ENCODE data around the gene DDX39B. TPM values are rescaled to one million over a fixed set of nuclear protein-coding genes. Genes with fewer than 3 reads are reported as not detected.

DDX39B gene
- total RNA-seq, 3 donors from 2014 or later (not counting 1 experiment from before 2014, with no cell fraction given), result 506 to 571 (median 534) TPM

DNA sequence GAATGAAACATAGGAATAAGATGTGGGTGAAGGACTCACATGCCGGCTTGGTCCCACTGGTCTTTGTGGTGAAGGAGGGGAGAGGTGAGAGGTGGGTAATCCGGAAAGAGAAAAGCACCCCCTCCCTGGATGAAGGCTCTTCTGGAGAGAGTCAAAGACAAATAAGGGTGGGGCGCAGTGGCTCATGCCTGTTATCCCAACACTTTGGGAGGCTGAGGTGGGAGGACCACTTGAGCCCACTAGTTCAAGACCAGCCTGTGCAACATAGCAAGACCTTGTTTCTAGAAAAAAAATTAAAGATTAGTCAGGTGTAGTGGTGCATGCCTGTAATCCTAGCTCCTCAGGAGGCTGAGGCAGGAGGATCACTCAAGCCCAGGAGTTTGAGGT, 37.3 kb upstream of the DDX39B start:
- Mint-ChIP-seq H3K4me3 (peak overlapping the region; percentile 80), H3K4me1 (peaks cover 78 to 86% of the 10 kb centered on the region in 2 donors), H3K27ac (peak overlapping the region; percentile 95 to 100), H3K36me3 (no peaks in the 10 kb centered on the region), H3K27me3 (ENCODE audit: low read depth in 2 of 2) (no peaks in the 10 kb centered on the region), H3K9me3 (no peaks in the 10 kb centered on the region)
- intact Hi-C loops (cut with micrococcal nuclease), result no loop called here
- peaks cover 89% of the 10 kb centered on the region for H3K4me1 ChIP-seq (ENCODE audit: control insufficient read depth, insufficient read depth, low read length)
- H3K4me3 ChIP-seq (ENCODE audit: low read length), result no peak overlapping the region
- H3K27me3 ChIP-seq (ENCODE audit: control insufficient read depth, insufficient read depth, low read length), result no peaks in the 10 kb centered on the region
- WGBS (ENCODE audit: insufficient coverage), result 91% methylated on average over 3 of the region's 3 CpGs
- peaks cover 10% of the 10 kb centered on the region for H3K36me3 ChIP-seq (ENCODE audit: control insufficient read depth, insufficient read depth, low read length)
- TF ChIP-seq, protein P1, sequence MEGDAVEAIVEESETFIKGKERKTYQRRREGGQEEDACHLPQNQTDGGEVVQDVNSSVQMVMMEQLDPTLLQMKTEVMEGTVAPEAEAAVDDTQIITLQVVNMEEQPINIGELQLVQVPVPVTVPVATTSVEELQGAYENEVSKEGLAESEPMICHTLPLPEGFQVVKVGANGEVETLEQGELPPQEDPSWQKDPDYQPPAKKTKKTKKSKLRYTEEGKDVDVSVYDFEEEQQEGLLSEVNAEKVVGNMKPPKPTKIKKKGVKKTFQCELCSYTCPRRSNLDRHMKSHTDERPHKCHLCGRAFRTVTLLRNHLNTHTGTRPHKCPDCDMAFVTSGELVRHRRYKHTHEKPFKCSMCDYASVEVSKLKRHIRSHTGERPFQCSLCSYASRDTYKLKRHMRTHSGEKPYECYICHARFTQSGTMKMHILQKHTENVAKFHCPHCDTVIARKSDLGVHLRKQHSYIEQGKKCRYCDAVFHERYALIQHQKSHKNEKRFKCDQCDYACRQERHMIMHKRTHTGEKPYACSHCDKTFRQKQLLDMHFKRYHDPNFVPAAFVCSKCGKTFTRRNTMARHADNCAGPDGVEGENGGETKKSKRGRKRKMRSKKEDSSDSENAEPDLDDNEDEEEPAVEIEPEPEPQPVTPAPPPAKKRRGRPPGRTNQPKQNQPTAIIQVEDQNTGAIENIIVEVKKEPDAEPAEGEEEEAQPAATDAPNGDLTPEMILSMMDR (IDR thresholded peaks at IDR 0.05), result no peak
- DNase-seq (peak in 1 of 2 donors; percentile 15), ATAC-seq (no peak)
- no peak overlapping the region for H3K27ac ChIP-seq (ENCODE audit: low read length)
- no peaks in the 10 kb centered on the region for H3K9me3 ChIP-seq (ENCODE audit: control insufficient read depth, insufficient read depth, low read length)

DNA sequence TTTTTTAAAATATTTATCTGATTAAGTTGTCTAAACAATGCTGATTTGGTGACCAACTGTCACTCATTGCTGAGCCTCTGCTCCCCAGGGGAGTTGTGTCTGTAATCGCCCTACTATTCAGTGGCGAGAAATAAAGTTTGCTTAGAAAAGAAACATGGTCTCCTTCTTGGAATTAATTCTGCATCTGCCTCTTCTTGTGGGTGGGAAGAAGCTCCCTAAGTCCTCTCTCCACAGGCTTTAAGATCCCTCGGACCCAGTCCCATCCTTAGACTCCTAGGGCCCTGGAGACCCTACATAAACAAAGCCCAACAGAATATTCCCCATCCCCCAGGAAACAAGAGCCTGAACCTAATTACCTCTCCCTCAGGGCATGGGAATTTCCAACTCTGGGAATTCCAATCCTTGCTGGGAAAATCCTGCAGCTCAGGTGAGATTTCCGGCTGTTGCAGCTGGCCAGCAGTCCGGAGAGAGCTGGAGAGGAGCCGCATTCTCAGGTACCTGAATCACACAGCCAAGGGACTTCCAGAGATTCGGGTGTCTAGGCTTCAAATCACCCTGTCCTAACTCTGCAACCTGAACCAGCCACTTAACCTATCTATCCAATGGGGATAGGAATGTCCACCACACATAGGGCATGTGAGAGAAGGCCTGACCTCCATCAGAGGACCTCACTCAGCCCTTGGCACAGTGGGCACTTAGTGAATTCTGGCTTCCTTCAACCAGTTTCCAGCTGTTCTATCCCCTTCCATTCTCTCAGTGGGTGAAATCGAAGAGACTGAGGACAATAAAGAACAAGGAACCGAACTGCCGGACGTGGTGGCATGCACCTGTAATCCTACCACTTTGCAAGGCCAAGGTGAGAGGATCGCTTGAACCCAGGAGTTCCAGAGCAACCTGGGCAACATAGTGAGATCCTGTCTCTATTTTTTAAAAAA, 36.6 kb upstream of the DDX39B start:
- peaks cover 89% of the 10 kb centered on the region for H3K4me1 ChIP-seq (ENCODE audit: control insufficient read depth, insufficient read depth, low read length)

DNA sequence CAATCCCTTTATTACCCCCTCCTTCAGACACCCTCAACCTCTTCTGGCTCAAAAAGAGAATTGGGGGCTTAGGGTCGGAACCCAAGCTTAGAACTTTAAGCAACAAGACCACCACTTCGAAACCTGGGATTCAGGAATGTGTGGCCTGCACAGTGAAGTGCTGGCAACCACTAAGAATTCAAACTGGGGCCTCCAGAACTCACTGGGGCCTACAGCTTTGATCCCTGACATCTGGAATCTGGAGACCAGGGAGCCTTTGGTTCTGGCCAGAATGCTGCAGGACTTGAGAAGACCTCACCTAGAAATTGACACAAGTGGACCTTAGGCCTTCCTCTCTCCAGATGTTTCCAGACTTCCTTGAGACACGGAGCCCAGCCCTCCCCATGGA, 35.8 kb upstream of the DDX39B start:
- Mint-ChIP-seq H3K4me1 (peaks cover 85 to 95% of the 10 kb centered on the region in 2 donors), H3K27ac (peak overlapping the region; percentile 95 to 99), H3K9me3 (no peaks in the 10 kb centered on the region), H3K4me3 (peak overlapping the region; percentile 84), H3K27me3 (ENCODE audit: low read depth in 2 of 2) (no peaks in the 10 kb centered on the region), H3K36me3 (no peaks in the 10 kb centered on the region)
- Histone ChIP-seq H3K27me3 (ENCODE audit: control insufficient read depth, insufficient read depth, low read length) (no peaks in the 10 kb centered on the region), H3K4me1 (ENCODE audit: control insufficient read depth, insufficient read depth, low read length) (peaks cover 89% of the 10 kb centered on the region), H3K4me3 (ENCODE audit: low read length) (peak overlapping the region; percentile 42), H3K9me3 (ENCODE audit: control insufficient read depth, insufficient read depth, low read length) (no peaks in the 10 kb centered on the region), H3K36me3 (ENCODE audit: control insufficient read depth, insufficient read depth, low read length) (peaks cover 10% of the 10 kb centered on the region), H3K27ac (ENCODE audit: low read length) (peak overlapping the region; percentile 94)
- ATAC-seq, result no peak
- WGBS (ENCODE audit: insufficient coverage), result 62% methylated on average over 2 of the region's 3 CpGs
- DNase-seq, result peak in 1 of 2 donors; percentile 6
- TF ChIP-seq, protein P1 (IDR thresholded peaks at IDR 0.05), result no peak
- intact Hi-C loops (cut with micrococcal nuclease), result no loop called here

More for the DNA sequence above, 36.6 kb upstream of the DDX39B start:
- no peaks in the 10 kb centered on the region for H3K9me3 ChIP-seq (ENCODE audit: control insufficient read depth, insufficient read depth, low read length)
- intact Hi-C loops (cut with micrococcal nuclease), result no loop called here
- WGBS (ENCODE audit: insufficient coverage), result 84% methylated on average over 12 of the region's 12 CpGs
- H3K36me3 ChIP-seq (ENCODE audit: control insufficient read depth, insufficient read depth, low read length), result peaks cover 10% of the 10 kb centered on the region
- Mint-ChIP-seq H3K4me3 (peak overlapping the region; percentile 80), H3K36me3 (no peaks in the 10 kb centered on the region), H3K4me1 (peaks cover 84 to 92% of the 10 kb centered on the region in 2 donors), H3K9me3 (no peaks in the 10 kb centered on the region), H3K27me3 (ENCODE audit: low read depth in 2 of 2) (no peaks in the 10 kb centered on the region), H3K27ac (peak overlapping the region; percentile 95 to 100)
- peak in 1 of 2 donors; percentile 19 for DNase-seq
- ATAC-seq, result no peak
- no peak overlapping the region for H3K4me3 ChIP-seq (ENCODE audit: low read length)
- TF ChIP-seq, protein P1 (IDR thresholded peaks at IDR 0.05), result no peak
- no peak overlapping the region for H3K27ac ChIP-seq (ENCODE audit: low read length)
- H3K27me3 ChIP-seq (ENCODE audit: control insufficient read depth, insufficient read depth, low read length), result no peaks in the 10 kb centered on the region
